Neural progenitor cell (in vitro differentiated cells): ENCODE data around the gene OGDHL.

Experiments
- EZH2phosphoT487 ChIP-seq: fragments of 200-600 bp; sonication (generic); IDR thresholded peaks from 2 replicates; pipeline ENCODE4 v1.6.1; 2017; ENCODE audit warnings: antibody characterized with exemption
- TF ChIP-seq, protein P1 (sequence below): fragments of 200-600 bp; sonication (generic); IDR thresholded peaks from 2 replicates; pipeline ENCODE4 v1.5.1; 2017; ENCODE audit warnings: antibody characterized with exemption, mild to moderate bottlenecking

- TF ChIP-seq EZH2phosphoT487: no peak
- TF ChIP-seq, protein P1, sequence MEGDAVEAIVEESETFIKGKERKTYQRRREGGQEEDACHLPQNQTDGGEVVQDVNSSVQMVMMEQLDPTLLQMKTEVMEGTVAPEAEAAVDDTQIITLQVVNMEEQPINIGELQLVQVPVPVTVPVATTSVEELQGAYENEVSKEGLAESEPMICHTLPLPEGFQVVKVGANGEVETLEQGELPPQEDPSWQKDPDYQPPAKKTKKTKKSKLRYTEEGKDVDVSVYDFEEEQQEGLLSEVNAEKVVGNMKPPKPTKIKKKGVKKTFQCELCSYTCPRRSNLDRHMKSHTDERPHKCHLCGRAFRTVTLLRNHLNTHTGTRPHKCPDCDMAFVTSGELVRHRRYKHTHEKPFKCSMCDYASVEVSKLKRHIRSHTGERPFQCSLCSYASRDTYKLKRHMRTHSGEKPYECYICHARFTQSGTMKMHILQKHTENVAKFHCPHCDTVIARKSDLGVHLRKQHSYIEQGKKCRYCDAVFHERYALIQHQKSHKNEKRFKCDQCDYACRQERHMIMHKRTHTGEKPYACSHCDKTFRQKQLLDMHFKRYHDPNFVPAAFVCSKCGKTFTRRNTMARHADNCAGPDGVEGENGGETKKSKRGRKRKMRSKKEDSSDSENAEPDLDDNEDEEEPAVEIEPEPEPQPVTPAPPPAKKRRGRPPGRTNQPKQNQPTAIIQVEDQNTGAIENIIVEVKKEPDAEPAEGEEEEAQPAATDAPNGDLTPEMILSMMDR: no peak
Measured at GRCh38 chr10:49775014-49775413, 12.9 kb upstream of the OGDHL start.
